ENCODE data around the gene SUSD3. TPM values are rescaled to one million over a fixed set of nuclear protein-coding genes. Genes with fewer than 3 reads are reported as not detected.
A peak's percentile ranks its signal among the peaks of the same experiment; 100 is the strongest.

Gene SUSD3
- total and polyA plus RNA-seq, 8 donors = 1.7 to 4.5 (median 2.6) TPM; not detected in 2

DNA sequence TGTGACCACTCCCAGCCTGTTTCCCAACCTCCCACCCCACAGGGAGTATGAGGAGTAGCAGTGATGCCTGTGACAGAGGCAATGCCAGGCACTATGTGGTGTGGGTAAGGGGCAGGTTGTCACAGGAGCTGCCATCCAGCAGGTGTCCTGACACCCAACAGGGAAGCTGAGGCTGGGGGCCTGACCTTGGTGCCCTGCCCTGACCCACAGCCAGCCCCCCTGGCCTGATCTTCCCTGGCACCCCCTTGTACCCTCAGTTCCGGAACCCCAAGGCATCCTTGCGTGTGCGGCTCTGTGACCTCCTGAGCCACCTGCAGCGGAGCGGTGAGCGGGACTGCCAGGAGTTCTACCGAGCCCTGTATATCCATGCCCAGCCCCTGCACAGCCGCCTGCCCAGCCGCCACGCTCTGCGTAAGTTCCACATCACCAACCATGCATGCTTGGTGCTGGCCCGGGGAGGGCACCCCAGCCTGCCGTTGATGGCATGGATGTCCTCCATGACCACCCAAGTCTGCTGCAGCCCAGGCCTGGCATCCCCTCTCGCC, 51.9 kb downstream of the SUSD3 start:
- Histone ChIP-seq H3K4me1 (peaks cover 2 to 70% (median 14%) of the 10 kb centered on the region in 4 donors), H3K36me3 (peaks cover 38 to 71% (median 62%) of the 10 kb centered on the region in 4 donors), H3K4me3 (no peak overlapping the region), H3K27ac (peak overlapping the region in 1 of 5 donors; percentile 66), H3K27me3 (no peaks in the 10 kb centered on the region), H3K9me3 (no peaks in the 10 kb centered on the region)
- peak in 1 of 2 donors; percentile 4 for DNase-seq
- intact Hi-C loops (cut with DNase I; ENCODE audit: low total_unique reads) = no loop called here
- WGBS, 5 donors = 90 to 96% (median 94%) methylated on average over 10 to 14 of the region's 14 CpGs
- TF ChIP-seq EP300 (IDR thresholded peaks at IDR 0.05) (no peak), POLR2AphosphoS5 (IDR thresholded peaks at IDR 0.05) (no peak), POLR2A (IDR thresholded peaks at IDR 0.05) (no peak)
- TF ChIP-seq, protein P1, sequence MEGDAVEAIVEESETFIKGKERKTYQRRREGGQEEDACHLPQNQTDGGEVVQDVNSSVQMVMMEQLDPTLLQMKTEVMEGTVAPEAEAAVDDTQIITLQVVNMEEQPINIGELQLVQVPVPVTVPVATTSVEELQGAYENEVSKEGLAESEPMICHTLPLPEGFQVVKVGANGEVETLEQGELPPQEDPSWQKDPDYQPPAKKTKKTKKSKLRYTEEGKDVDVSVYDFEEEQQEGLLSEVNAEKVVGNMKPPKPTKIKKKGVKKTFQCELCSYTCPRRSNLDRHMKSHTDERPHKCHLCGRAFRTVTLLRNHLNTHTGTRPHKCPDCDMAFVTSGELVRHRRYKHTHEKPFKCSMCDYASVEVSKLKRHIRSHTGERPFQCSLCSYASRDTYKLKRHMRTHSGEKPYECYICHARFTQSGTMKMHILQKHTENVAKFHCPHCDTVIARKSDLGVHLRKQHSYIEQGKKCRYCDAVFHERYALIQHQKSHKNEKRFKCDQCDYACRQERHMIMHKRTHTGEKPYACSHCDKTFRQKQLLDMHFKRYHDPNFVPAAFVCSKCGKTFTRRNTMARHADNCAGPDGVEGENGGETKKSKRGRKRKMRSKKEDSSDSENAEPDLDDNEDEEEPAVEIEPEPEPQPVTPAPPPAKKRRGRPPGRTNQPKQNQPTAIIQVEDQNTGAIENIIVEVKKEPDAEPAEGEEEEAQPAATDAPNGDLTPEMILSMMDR (IDR thresholded peaks at IDR 0.05) = no peak

DNA sequence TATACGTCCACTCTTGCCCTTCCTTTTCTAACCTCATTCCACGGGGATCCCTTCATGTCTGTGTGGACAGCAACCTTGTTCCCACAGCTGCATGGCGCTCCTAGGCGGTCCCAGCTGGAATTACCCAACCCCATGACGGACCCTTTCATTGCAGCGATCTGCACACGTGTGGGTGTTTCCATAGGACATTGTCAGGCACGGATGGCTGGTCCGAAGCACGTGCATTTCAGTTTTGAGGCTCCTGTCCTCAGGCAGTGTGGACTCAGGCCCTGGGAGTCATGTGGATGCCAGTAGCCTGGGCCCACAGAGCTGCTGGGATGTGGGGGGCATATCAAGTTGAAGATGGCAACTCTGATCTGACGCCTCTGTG, 52.5 kb downstream of the SUSD3 start:
- intact Hi-C loops (cut with DNase I; ENCODE audit: low total_unique reads) = no loop called here
- Histone ChIP-seq H3K27me3 (no peaks in the 10 kb centered on the region), H3K4me3 (no peak overlapping the region), H3K9me3 (no peaks in the 10 kb centered on the region), H3K27ac (peak overlapping the region in 2 of 5 donors; percentile 73 to 82), H3K4me1 (peaks cover under 1 to 73% (median 13%) of the 10 kb centered on the region in 4 donors), H3K36me3 (peaks cover 38 to 71% (median 62%) of the 10 kb centered on the region in 4 donors)
- 88 to 94% (median 91%) methylated on average over 11 of the region's 11 CpGs for WGBS, 5 donors
- DNase-seq = peak in 1 of 2 donors; percentile 2
- TF ChIP-seq, protein P1 (IDR thresholded peaks at IDR 0.05) = no peak
- TF ChIP-seq EP300 (IDR thresholded peaks at IDR 0.05) = no peak

DNA sequence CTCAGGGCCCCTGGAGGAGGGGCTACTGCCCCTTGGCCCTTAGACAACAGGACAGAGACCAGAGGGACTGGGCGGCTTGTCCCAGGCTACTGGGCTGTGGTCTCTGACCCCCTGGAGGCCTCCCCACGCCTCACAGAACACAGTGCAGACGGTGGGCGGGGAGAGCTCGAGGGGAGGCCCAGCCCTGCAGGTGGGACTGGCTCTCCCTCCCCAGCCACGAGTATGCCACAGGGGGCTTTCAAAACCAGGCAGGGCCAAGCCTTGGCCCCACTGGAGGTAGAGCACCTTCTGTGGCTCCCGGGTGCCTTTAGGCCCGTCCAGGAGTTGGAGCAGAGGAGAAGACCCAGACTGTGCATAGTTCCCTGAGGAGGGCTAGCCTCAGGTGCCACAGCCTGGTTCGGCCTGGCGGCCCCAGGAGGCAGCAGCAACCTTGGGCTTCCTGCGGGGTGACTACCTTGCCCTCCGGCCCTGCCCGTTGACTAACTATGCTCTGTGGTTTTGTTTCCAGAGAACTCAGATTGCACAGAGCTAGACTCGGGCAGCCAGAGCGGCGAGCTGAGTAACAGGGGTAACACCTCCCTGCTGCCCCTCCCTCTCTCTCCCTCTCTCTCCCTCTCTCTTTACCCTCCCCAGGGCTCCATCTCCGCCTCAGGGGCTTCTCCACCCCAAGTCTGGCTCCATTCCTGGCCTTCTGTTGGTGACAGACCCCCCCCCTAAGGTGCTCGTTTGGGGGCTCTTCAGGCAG, 53.0 kb downstream of the SUSD3 start:
- DNase-seq = peak in 1 of 2 donors; percentile 11
- H3K27me3 ChIP-seq = no peaks in the 10 kb centered on the region
- TF ChIP-seq, protein P1 (IDR thresholded peaks at IDR 0.05) = no peak
- TF ChIP-seq POLR2AphosphoS5 (IDR thresholded peaks at IDR 0.05) = no peak
- no peak for TF ChIP-seq POLR2A (IDR thresholded peaks at IDR 0.05)
- no peak for TF ChIP-seq EP300 (IDR thresholded peaks at IDR 0.05)
- H3K27ac ChIP-seq = peak overlapping the region in 3 of 5 donors; percentile 4 to 82 (median 73)
- H3K4me1 ChIP-seq = peaks cover 5 to 76% (median 16%) of the 10 kb centered on the region in 4 donors
- intact Hi-C loops (cut with DNase I; ENCODE audit: low total_unique reads) = no loop called here
- H3K36me3 ChIP-seq = peaks cover 38 to 71% (median 62%) of the 10 kb centered on the region in 4 donors
- WGBS, 5 donors = 80 to 93% (median 84%) methylated on average over 16 to 18 of the region's 18 CpGs
- no peak overlapping the region for H3K4me3 ChIP-seq
- no peaks in the 10 kb centered on the region for H3K9me3 ChIP-seq

DNA sequence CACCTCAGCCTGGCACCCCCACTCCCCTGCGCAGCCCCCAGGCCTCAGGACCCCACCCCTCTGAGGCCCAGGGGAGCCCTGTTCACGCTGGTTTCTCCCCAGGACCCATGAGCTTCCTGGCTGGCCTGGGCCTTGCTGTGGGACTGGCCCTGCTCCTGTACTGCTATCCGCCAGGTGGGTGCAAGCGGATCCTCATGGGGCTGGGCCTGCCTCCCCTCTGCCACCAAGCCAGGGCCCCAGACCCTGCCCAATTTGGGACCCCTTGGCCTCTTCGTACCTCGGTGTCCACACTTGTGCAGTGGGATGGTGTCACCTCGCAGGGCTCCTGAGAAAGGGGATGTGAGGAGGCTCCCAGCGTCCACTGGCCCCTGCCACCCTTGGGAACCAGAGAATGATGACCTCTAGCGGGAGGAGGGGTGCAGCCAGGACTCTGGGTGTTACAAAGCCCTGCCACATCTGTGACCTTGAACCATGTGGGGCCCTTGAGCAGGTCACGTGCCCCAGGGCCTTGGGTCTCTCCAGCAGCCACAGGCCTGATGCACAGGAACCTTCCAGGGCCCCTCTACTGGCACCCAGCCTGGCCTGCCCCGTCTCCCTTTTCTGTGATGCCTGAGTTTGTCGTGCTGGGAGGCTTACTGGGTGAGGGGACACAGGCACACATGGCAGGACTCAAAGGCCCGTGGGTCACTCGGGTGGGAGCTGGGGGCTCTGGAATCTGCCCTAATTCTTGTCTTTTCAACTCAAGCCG, 53.8 kb downstream of the SUSD3 start:
- peaks cover 5 to 71% (median 14%) of the 10 kb centered on the region in 4 donors for H3K4me1 ChIP-seq
- DNase-seq = peak in 1 of 2 donors; percentile 3
- peaks cover 38 to 71% (median 62%) of the 10 kb centered on the region in 4 donors for H3K36me3 ChIP-seq
- intact Hi-C loops (cut with DNase I; ENCODE audit: low total_unique reads) = no loop called here
- no peaks in the 10 kb centered on the region for H3K9me3 ChIP-seq
- peak overlapping the region in 3 of 5 donors; percentile 4 to 82 (median 73) for H3K27ac ChIP-seq
- H3K4me3 ChIP-seq = no peak overlapping the region
- H3K27me3 ChIP-seq = no peaks in the 10 kb centered on the region
- 81 to 87% (median 86%) methylated on average over 9 to 15 of the region's 15 CpGs for whole genome bisulfite sequencing, 5 donors
- TF ChIP-seq EP300 (IDR thresholded peaks at IDR 0.05) = no peak
- TF ChIP-seq, protein P1 (IDR thresholded peaks at IDR 0.05) = no peak
- TF ChIP-seq POLR2AphosphoS5 (IDR thresholded peaks at IDR 0.05) = no peak
- TF ChIP-seq POLR2A (IDR thresholded peaks at IDR 0.05) = no peak
